ENCODE measurements around the gene ATP13A3. TPM values are rescaled to one million over a fixed set of nuclear protein-coding genes. Genes with fewer than 3 reads are reported as not detected.
"Not testable (repeated sequence)": the region's sequence is repeated elsewhere in the genome, so short reads cannot be mapped to it uniquely, and the experiment has no call there.

The ATP13A3 gene
- total RNA-seq, 1 donor from 2014 or later, result 60.2 TPM

- no peak for TF ChIP-seq CTCF (IDR thresholded peaks at IDR 0.05; ENCODE audit: unreplicated experiment)
- no peak overlapping the region for H3K4me3 Mint-ChIP-seq
- peaks cover 6% of the 10 kb centered on the region for H3K9me3 Mint-ChIP-seq
- no peaks in the 10 kb centered on the region for H3K27me3 Mint-ChIP-seq (ENCODE audit: low read depth)
- H3K4me1 Mint-ChIP-seq, result peaks cover 21% of the 10 kb centered on the region
- no peak for DNase-seq (ENCODE audit: low spot score in 2 of 2, unreplicated experiment in 2 of 2)
- peaks cover 5% of the 10 kb centered on the region for H3K36me3 Mint-ChIP-seq
- H3K27ac Mint-ChIP-seq, result no peak overlapping the region
Measured at GRCh38 chr3:194483850-194484249, 3.0 kb downstream of the ATP13A3 start.

GRCh38 chr3:194482830-194483229 lies 4.0 kb downstream of the ATP13A3 start:
- not testable (repeated sequence) for DNase-seq (ENCODE audit: low spot score in 2 of 2, unreplicated experiment in 2 of 2); H3K4me3 Mint-ChIP-seq; H3K9me3 Mint-ChIP-seq; H3K36me3 Mint-ChIP-seq; H3K27me3 Mint-ChIP-seq (ENCODE audit: low read depth); H3K27ac Mint-ChIP-seq
- H3K4me1 Mint-ChIP-seq, result peaks cover 21% of the 10 kb centered on the region

- TF ChIP-seq CTCF (IDR thresholded peaks at IDR 0.05; ENCODE audit: unreplicated experiment), result no peak
- Mint-ChIP-seq H3K27me3 (ENCODE audit: low read depth) (no peaks in the 10 kb centered on the region), H3K4me1 (peaks cover 21% of the 10 kb centered on the region), H3K27ac (no peak overlapping the region), H3K4me3 (no peak overlapping the region), H3K36me3 (peaks cover 5% of the 10 kb centered on the region), H3K9me3 (no peaks in the 10 kb centered on the region)
- DNase-seq (ENCODE audit: low spot score in 2 of 2, unreplicated experiment in 2 of 2), result no peak
Measured at GRCh38 chr3:194482196-194482593, 4.6 kb downstream of the ATP13A3 start.

GRCh38 chr3:194481525-194482195 lies 5.1 kb downstream of the ATP13A3 start:
- H3K27ac Mint-ChIP-seq, result no peak overlapping the region
- DNase-seq (ENCODE audit: low spot score in 2 of 2, unreplicated experiment in 2 of 2), result no peak

GRCh38 chr3:194481103-194481502 lies 5.7 kb downstream of the ATP13A3 start:
- no peaks in the 10 kb centered on the region for H3K9me3 Mint-ChIP-seq
- no peak for TF ChIP-seq CTCF (IDR thresholded peaks at IDR 0.05; ENCODE audit: unreplicated experiment)
- no peak overlapping the region for H3K4me3 Mint-ChIP-seq
- no peak overlapping the region for H3K27ac Mint-ChIP-seq
- no peak for DNase-seq (ENCODE audit: low spot score in 2 of 2, unreplicated experiment in 2 of 2)
- no peaks in the 10 kb centered on the region for H3K27me3 Mint-ChIP-seq (ENCODE audit: low read depth)
- H3K4me1 Mint-ChIP-seq, result peaks cover 21% of the 10 kb centered on the region
- H3K36me3 Mint-ChIP-seq, result peaks cover 5% of the 10 kb centered on the region

More at GRCh38 chr3:194481525-194482195, 5.1 kb downstream of the ATP13A3 start:
- peaks cover 21% of the 10 kb centered on the region for H3K4me1 Mint-ChIP-seq
- no peak overlapping the region for H3K4me3 Mint-ChIP-seq
- no peak for TF ChIP-seq CTCF (IDR thresholded peaks at IDR 0.05; ENCODE audit: unreplicated experiment)
- H3K9me3 Mint-ChIP-seq, result no peaks in the 10 kb centered on the region
- H3K27me3 Mint-ChIP-seq (ENCODE audit: low read depth), result no peaks in the 10 kb centered on the region
- H3K36me3 Mint-ChIP-seq, result peaks cover 5% of the 10 kb centered on the region

GRCh38 chr3:194476784-194477183 lies 10.0 kb downstream of the ATP13A3 start:
- no peak for DNase-seq (ENCODE audit: low spot score in 2 of 2, unreplicated experiment in 2 of 2)

More at GRCh38 chr3:194476784-194477183, 10.0 kb downstream of the ATP13A3 start:
- H3K36me3 Mint-ChIP-seq, result peaks cover 2% of the 10 kb centered on the region
- H3K27me3 Mint-ChIP-seq (ENCODE audit: low read depth), result no peaks in the 10 kb centered on the region
- peaks cover 9% of the 10 kb centered on the region for H3K4me1 Mint-ChIP-seq
- no peak for TF ChIP-seq CTCF (IDR thresholded peaks at IDR 0.05; ENCODE audit: unreplicated experiment)
- H3K4me3 Mint-ChIP-seq, result no peak overlapping the region
- H3K27ac Mint-ChIP-seq, result no peak overlapping the region
- H3K9me3 Mint-ChIP-seq, result no peaks in the 10 kb centered on the region
